Measurements from ENCODE around the gene OLFM1.

Gene OLFM1

DNA sequence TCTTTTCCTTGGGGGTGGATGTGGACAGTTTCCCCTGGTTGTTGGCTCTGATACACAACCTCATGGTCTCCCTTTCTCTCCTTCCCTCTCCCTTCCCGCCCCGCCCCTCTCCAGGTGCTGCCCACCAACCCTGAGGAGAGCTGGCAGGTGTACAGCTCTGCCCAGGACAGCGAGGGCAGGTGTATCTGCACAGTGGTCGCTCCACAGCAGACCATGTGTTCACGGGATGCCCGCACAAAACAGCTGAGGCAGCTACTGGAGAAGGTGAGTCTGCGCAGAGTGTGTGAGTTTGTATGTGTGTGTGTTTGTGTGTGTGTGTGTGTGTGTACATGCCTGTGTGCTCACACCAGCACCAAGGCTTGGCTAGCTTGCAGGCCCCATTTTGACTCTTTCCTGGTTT is 2.6 kb downstream of the OLFM1 start:
- no peak for DNase-seq (ENCODE audit: low read depth)

DNA sequence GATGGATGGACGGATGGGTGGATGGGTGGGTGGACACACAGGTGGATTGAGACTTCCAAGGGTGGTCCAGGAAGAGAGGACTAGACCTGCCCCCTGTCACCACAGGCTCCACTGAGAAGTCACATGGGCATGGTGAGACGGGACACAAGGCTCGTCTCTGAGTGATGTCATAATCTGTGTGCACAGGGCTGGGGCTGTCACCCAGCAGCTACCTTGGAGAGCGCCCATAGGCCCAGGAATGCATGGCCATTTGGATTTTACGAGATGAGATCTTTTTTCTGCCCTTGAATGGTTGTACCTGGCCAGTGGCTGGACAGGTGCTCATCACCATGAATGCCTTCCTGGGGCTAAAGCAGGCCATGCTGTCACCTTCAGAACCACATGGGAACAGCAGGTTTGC is 3.1 kb downstream of the OLFM1 start:
- no peak for DNase-seq (ENCODE audit: low read depth)

DNA sequence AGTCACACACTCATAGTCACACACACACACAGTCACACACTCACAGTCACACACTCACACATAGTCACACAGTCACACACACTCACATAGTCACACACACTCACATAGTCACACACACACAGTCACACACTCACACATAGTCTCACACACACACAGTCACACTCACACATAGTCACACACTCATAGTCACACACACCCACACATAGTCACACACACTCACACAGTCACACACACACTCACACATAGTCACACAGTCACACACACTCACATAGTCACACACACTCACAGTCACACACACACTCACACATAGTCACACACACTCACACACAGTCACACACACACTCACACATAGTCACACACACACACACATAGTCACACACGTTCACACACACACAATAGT is 4.1 kb downstream of the OLFM1 start:
- no peak for DNase-seq (ENCODE audit: low read depth)

DNA sequence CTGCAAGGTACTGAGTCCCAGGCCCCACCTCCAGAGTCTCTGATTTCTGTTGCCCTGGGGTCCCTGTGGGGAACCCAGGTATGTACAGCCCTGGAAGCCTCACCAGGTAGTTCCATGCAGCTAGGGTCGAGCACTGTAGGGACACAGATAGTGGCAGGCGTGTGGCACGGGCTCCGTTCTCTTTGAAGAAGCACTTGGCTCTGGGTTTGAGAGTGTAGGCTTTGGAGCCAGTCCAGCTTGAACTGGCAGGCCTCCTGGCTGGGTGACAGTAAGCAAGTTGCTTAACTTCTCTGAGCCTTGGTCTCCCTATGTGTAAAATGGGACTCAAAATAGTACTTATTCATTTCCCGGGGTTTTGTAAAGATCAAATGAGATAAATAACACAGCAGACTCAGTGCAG is 5.6 kb downstream of the OLFM1 start:
- no peak for DNase-seq (ENCODE audit: low read depth)

DNA sequence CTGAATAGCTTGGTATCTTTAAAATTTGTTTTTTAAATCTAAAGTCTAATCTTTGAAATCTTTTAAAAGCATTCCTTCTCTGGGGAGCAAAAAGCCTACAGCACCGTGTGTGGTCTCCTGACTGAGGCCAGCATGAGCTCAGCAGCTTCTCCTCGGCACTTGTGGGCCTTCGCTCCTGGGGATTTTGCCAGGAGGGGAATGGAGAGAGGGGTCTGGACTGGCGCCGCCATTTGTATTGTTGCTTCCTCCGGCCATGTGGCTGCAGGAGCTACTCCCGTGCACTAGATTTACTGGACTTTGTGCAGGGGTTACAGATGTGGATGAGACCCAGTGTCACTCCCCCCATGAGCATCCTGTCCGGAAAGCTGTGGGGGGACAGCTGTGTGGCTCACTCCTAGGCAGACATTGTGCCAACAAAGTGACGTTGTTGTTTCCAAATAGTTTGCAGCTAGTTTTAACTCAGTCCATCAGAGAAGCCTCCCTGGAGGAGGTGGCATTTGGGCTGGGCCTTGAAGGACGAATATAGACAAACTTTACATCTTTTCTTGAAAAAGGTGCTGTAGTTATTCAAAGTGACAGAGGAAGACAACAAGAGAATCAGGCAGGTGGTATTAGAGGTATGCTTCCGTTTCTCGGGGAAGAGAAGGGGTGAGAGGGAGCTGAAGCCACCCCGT is 6.6 kb downstream of the OLFM1 start:
- DNase-seq (ENCODE audit: low read depth): no peak

DNA sequence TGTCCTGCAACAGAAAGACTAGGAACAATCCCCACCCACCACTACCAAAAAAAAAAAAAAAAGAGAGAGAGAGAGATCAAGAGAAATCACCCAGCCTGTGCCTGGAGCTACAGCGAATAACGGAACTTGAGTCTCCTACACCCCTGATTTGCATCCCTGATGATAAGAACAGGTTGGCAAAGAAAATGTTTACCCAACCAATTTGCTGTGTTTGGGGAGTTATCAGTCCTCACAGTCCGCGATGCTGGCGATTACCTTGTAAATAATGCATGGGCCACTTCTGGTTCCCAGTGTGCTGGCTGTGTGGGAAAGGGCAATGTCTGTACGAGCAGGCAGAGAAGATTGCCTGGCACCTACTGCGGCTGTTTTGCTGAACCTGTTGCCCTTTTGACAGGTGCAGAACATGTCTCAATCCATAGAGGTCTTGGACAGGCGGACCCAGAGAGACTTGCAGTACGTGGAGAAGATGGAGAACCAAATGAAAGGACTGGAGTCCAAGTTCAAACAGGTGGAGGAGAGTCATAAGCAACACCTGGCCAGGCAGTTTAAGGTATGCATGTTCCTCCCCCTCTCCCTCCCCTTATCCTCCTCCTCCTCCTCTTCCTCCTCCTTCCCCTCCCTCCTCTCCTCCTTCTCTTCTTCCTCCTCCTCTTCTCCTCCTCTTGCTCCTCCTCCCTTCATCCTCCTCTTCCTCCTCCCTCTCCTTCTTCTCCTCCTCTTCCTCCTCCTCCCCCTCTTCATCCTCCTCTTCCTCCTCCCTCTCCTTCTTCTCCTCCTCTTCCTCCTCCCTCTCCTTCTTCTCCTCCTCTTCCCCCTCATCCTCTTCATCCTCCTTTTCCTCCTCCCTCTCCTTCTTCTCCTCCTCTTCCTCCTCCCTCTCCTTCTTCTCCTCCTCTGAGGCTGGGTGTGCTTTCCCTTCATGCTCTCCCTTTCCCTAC is 8.3 kb downstream of the OLFM1 start:
- no peak for DNase-seq (ENCODE audit: low read depth)

DNA sequence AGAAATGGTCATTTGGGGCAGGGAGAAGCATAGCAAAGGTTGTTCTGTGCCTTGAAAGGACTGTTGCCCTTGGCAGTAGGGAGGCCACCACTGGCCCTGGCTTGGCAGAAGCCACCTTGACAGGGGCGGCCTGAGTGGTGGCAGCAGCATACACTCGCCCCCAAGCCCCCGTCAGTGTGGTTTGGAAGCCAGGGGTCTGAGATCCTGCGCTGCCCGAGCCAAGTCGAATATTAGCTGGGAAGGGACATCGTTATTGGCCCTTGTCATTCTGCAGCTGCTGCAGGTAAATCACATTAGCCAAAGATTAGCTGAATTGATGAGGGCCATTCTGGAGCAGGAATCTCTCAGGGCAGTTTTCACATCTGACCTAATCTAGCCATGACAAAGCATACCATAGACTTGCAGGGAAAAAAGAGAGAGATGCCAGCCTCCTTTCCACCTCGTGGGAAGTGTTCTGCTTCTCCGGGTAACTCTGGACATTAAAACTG is 9.0 kb downstream of the OLFM1 start:
- DNase-seq (ENCODE audit: low read depth): no peak

DNA sequence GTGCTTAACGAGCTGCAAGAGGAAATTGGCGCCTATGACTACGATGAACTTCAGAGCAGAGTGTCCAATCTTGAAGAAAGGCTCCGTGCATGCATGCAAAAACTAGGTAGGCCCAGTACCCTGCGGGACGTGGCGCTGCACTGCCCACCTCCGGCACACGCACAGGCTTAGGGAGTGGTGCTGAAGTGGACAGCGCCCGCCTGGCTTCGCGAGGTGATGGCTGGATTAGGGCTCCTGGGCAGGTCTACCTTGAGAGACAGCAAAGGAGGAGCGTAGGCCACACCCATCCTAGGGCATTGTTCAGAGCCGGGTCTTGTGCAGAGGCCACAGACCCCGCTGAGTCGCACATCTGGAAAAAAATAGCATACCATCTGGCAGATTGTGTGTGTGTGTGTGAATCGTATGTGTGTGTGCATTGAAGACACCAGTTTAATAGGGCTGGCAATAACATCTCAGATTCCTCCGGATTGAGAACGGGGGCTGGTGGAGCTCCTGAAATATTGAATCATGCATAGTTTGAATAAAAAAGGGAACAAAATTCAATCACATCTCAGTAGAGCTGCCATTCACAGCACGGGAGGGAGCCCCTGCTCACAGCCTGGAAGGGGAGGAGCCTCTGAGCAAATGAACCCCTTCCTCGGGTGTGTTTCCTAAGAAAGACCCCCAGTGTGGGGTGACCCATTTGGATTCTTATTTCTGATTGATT is 11.1 kb downstream of the OLFM1 start:
- peak; percentile 10 for DNase-seq (ENCODE audit: low read depth)

DNA sequence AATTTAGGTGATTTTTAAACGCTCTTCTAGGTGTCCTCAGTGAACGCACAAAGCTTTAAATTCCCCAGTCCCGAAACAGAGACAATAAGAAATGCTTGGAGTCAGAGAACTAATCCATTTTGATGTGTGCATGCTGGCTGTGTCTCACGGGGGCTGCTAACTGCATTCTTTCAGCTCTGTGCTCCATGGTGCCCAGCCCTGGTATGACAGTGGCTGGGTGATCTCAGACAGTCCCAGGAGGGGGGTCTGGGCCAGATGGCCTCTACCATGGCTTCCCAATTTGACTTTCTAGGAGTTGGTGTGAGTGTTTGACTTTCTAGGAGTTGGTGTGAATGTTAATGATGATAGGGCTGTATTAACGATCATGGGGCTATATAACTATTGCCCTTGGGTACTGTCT is 12.1 kb downstream of the OLFM1 start:
- DNase-seq (ENCODE audit: low read depth): no peak

DNA sequence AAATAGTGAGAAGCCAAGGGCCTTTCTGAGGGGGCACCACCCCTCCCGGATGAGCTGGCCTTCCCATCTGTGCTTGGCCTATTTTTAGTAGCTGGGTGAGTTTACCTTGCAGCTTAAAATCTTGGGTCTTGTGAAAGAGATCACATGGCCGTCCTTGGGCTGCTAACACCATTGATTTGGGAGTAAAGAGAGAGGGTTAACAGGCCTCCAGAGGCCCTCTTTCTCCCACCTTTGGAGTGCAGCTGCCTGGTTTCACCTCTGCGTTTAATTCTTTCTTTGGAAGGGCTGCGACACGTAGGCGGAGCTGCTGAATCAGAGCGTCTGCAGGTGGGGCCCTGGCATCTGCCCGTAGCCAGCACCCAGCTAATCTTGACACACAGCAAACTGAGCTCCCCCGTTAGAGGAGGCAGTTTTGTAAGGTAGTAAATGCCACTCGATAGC is 12.8 kb downstream of the OLFM1 start:
- DNase-seq (ENCODE audit: low read depth): no peak

DNA sequence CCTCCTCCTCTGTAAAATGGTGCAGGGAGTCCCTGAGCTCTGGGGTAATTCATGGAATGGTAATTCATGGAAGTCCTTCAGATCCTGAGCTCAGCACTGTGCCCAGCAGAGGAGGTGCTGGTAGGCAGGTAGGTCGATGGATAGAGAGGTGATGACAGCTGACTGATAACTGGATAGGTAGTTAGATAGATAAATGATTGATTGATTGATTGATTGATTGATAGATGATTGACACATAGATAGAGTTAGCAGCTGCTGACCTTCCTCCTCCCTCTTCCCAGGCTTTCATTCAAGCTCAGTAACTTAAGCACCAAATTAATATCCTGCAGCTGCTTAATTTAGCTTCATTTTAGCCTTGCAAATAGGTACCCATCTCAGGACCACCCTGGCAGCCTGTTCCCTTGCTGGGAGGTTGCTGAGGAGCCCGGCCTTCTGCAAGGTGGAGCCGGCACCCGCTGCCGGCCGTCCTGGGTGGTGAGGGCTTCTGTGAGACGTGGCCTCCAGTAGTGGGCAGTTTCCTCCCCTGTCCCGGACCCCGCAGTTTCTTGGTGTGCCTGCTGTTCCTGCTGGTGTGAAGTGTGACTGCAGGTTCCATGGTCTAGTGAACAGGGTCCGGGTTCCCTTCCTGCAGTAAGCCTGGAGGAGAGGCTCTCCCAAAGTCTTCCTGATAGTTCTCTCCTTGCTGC is 13.4 kb downstream of the OLFM1 start:
- DNase-seq (ENCODE audit: low read depth): no peak

DNA sequence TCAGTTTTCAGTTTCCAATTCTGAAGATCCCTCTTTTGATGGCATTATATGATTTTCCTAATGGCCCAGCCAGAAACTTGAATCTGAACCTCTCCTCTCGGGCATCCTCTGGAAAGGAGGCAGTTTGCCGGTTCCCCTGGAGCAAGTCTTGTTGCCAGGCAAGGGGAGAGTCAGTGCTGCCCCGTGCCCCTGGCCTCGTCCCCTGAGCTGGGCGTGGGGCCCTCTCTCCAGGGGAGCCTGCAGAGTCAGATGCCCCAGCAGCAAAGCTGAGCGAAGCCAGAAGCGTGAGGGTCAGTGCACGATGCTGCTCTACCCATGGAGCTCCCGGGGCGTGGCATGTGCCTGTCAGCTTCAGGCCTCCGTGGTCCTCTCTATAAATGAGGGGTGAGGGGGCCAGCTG is 14.0 kb downstream of the OLFM1 start:
- DNase-seq (ENCODE audit: low read depth): no peak

DNA sequence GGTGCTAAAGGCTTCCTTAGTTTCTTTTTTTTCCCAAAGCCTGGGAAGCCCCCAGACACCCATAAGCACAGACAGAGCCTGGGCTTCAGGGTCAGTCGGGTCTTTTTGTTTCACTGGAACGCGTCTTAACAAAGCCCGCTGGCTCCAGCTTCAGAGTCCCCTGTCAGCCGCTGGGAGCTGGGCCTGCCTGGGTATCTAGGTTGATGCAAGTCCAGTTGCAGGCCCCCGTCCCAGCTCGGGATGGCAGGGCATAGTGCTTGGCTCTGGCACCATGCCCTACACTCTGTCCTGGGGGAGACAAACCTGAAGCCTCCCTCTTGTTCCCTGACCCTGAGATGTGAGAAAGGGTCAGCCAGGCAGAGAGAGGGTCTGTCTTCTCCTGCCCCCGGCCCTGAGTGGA is 14.5 kb downstream of the OLFM1 start:
- no peak for DNase-seq (ENCODE audit: low read depth)

DNA sequence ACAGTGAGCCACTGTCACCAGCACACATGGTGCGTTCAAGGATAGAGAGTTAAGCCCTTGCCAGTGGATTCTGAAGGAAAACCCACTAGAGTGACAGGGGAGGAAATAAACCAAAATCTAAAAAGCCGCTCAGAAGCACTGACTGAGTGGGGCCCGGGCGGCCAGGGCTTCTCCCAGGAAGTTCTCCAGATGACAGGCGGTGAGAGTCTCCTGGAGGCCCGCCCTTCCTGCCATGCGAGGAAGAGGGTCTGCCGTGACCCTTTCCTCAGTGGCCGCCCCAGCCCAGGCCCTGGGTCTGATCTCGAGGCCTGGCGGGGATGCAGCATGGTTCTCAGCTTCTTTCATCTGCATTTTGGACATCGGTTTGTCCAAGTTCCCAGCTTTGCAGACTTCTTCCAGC is 14.9 kb downstream of the OLFM1 start:
- DNase-seq (ENCODE audit: low read depth): no peak

DNA sequence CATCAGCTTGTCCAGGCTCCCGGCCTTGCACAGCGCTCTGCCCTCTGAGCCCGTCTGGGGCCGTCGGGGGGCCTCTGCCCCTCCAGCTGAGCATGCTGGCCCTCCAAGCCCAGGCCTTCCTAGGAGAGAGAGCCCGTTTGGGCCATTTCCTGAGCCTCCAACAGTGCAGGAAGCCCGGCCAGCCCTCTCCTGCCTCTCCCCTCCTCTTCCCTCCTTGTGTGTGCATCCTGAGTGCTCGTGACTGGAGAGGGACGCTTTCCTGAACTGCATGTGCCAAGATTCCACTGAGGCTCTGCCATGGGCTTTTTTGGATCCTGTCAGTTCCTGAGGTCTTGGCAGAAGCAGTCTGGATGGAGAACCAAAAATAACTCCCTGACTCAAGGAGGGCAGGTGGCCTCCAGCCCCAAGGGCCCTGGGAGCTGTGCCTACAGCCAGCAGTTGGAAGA is 15.6 kb downstream of the OLFM1 start:
- DNase-seq (ENCODE audit: low read depth): no peak

DNA sequence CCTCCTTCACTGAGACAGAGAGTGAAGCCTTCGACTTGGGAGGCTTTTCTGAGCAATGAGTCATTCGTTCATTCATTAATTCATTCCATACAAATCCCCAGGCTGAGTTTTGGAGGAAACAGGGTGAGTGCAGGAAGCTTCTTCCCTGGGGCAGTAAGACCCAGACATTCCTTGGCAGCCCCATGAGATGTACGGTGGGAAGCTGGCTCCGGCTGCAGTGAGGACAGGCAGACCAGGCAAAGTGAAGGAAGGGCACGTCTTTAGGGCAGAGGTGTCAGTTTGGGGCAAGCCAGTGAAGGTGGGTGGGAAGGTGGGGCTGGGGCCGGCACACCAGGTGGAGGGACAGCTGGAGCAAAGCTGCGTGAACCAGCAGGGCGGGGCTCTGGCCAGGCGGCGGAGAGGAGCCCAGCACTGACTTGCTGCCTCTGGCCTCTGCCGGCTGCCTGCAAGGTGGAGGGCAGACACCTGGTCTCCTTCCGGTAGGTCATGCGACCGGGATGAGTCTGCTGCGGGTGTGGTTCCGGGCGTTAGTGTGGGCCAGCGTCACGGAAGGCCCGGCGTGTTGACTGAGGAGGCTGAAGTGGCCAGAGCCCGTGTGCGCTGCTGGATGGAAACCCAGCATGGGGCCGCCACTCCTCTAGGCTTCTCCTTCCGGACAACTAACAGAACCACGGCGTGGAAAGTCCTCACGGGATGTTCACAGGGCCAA is 16.6 kb downstream of the OLFM1 start:
- no peak for DNase-seq (ENCODE audit: low read depth)

DNA sequence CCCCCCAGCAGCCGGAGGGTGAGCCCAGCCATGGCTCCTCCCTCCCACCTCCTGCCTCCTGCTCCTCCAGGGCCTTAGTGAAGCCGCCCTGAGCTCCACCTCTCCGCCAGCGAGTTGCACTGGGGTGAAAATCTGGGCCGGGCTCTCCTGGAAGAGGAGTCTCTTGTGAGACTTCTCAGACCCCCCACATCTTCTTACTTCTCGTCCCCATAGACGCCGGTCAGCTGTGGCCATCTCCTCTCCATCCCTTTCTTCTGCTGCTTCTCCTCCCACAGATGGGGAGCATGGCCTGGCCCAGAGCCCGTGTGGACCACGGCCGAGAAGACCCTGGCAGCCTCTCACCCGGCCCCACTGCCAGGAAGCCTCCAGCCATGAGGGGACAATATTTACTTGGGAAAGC is 17.3 kb downstream of the OLFM1 start:
- no peak for DNase-seq (ENCODE audit: low read depth)

DNA sequence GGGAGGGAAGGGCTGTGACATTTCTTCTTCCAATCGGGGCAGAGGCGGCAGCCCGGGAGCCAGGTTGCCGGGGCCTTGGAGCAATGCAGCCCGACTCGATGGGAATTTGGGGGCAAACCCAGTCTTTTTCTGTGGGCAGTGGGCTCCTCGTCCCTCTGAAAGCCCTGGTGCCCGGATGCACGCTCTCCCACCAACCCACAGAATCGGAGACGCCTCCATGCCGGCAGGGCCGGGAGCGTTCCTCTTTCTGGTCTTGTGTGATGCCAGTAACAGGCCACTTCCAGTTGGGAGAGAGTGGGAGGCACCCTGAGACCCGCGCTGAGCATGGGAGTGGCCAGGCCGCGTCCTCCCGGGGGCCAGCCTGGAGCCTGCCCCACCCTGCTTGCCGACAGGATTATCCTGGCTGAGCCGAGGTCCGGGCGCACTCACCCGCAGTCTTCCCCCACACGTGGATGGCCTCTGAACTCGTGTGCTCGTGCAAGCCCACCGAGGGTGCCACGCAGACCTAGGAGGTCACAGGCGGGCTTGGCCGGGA is 17.8 kb downstream of the OLFM1 start:
- no peak for DNase-seq (ENCODE audit: low read depth)

DNA sequence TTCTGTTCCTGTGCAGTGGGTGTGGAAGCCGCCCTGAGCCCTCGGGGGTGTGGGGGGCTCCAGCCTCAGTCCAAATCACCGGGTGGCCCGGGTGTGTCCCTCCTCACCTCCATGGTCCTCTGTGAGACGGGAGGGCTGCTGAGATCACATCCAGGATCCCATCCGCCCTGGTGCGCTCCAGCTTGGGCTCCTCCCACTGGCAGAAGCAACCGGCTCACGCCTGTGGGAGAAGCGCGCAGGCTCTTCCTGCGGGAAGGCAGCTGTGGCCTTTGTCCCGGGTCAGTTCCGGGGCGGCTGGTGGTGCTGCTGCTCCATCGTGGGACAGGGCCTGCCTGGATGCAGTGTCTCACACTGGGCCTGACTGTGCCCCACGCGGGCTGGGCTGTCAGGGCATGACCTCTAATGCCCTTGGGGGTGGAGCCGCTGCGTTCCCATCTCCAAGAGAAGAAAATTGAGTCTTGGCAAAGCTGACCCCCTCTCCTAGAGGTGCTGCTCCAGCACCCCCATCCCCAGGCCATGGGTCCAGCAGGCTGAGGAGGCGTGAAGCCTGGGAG is 18.5 kb downstream of the OLFM1 start:
- DNase-seq (ENCODE audit: low read depth): no peak

DNA sequence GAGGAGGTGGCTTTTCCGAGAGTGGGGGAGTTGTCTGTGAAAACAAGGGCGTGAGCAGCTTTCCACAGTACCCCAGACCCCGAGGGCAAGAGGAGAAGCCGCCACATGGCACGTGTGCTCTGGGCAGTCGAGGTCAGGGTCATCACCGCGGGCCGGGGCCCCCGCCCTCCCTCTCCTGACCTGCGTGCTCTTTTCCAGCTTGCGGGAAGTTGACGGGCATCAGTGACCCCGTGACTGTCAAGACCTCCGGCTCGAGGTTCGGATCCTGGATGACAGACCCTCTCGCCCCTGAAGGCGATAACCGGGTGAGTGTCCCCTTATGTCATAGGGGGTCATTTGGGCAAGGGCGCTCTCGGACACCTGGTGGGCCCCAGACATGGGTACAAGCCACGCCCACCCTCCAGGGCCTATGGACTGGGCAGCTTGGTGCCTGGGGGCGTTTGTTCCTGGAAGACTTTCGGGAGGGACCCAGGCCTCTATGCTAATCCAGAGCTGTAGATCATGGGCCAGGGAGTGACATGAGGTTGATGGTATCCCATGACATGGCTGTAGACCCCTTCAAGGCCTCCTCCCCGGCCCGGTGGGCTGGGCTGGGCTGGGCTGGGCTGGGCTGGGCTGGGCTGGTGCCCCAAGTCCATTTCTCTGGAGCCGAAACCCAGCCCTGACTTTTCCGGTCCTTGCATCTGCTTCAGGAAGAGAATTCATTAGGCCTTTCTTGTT is 19.2 kb downstream of the OLFM1 start:
- no peak for DNase-seq (ENCODE audit: low read depth)
